DND-41 (cell line): ENCODE data around the gene GLYATL1.

Experiments used
- EZH2 ChIP-seq: IDR thresholded peaks from 3 replicates; pipeline ENCODE4 v1.6.1; 2012; ENCODE audit warnings: borderline replicate concordance, low read depth, mild to moderate bottlenecking, moderate library complexity, low read length, inconsistent platforms; ENCODE audit not compliant: severe bottlenecking
- TF ChIP-seq, protein P1 (sequence below): IDR thresholded peaks from 2 replicates; pipeline ENCODE4 v1.5.1; 2012; ENCODE audit warnings: borderline replicate concordance, low read length, moderate library complexity, mild to moderate bottlenecking; ENCODE audit not compliant: poor library complexity, severe bottlenecking; ENCODE audit errors: extremely low read depth

DNA sequence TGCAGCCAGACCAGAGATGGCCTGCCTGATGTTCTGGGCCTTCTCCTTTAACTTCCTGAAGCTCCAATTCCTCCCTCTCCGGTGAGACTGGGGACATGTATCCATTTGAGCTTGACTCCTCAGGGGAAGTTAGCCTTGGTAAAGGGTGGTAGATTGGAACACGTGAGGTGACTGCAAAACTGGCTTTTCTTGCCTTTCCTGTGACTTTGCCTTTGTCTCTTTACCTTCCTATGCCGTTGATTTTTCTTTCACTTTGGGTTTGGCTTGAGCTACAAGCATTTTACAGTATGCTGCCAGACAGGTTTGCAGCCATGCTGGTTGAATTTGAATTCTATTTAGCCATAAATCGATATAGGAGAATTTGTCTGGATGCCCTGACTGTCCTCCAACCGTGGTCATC is 16.8 kb upstream of the GLYATL1 start:
- TF ChIP-seq, protein P1, sequence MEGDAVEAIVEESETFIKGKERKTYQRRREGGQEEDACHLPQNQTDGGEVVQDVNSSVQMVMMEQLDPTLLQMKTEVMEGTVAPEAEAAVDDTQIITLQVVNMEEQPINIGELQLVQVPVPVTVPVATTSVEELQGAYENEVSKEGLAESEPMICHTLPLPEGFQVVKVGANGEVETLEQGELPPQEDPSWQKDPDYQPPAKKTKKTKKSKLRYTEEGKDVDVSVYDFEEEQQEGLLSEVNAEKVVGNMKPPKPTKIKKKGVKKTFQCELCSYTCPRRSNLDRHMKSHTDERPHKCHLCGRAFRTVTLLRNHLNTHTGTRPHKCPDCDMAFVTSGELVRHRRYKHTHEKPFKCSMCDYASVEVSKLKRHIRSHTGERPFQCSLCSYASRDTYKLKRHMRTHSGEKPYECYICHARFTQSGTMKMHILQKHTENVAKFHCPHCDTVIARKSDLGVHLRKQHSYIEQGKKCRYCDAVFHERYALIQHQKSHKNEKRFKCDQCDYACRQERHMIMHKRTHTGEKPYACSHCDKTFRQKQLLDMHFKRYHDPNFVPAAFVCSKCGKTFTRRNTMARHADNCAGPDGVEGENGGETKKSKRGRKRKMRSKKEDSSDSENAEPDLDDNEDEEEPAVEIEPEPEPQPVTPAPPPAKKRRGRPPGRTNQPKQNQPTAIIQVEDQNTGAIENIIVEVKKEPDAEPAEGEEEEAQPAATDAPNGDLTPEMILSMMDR: no peak
- TF ChIP-seq EZH2: no peak
